ENCODE results near the gene ZNF618.

DNA sequence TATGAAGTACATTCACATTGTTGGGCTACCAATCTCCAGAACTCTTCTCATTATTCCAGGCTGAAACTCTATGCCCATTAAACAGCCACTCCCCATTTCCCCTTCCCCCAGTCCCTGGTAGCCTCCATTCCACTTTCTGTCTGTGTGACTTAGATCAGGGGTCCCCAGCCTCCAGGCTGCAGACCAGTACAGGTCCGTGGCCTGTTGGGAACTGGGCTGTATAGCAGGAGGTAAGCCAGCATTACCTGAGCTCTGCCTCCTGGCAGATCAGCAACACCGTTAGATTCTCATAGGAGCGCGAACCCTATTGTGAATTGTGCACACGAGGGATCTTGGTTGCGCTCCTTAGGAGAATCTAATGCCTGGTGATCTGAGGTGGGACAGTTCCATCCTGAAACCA, 23.1 kb downstream of the ZNF618 start:
- TF ChIP-seq POLR2A (IDR thresholded peaks at IDR 0.05): no peak
- TF ChIP-seq POLR2AphosphoS5 (IDR thresholded peaks at IDR 0.05): no peak
